GM18511 (cell line): Measurements from ENCODE around the gene CLMP.
"Not testable (repeated sequence)": the region's sequence is repeated elsewhere in the genome, so short reads cannot be mapped to it uniquely, and the experiment has no call there.

Source experiments
- ATAC-seq: cut with Tn5 transposase; IDR thresholded peaks from one replicate; pipeline ENCODE4 v1.9.1; 2021; ENCODE audit warnings: mild to moderate bottlenecking, moderate library complexity; ENCODE audit not compliant: unreplicated experiment

Gene CLMP

GRCh38 chr11:123170929-123171328, 24.1 kb downstream of the CLMP start:
- no peak for ATAC-seq

GRCh38 chr11:123169821-123170220, 25.2 kb downstream of the CLMP start:
- ATAC-seq = no peak

DNA sequence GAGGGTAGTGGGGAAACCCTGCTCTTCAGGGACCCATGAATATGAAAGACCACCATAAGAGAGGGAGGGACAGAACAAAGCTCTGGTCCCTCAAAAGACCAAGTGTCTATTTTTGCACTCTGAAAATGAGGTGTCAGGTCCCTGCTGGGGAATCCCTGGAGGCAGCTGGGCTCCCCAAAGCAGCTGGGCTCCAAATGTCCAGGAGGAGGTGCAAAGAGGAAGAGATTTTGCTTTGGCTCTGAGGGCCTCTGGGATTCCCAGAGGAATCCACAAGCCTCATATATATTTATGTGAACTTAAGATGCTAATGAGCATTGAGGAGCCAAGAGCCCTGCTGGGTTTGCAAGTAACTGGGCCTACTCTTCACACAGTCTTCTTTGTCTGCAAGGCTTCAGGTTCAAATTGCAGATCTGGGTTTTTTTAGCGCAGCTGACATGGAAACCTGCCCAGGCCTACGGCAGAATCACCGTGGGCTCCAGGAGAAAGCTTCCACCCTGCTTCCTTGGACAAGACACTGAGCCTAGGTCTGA, 26.0 kb downstream of the CLMP start:
- no peak for ATAC-seq

GRCh38 chr11:123168241-123168640, 26.8 kb downstream of the CLMP start:
- no peak for ATAC-seq

DNA sequence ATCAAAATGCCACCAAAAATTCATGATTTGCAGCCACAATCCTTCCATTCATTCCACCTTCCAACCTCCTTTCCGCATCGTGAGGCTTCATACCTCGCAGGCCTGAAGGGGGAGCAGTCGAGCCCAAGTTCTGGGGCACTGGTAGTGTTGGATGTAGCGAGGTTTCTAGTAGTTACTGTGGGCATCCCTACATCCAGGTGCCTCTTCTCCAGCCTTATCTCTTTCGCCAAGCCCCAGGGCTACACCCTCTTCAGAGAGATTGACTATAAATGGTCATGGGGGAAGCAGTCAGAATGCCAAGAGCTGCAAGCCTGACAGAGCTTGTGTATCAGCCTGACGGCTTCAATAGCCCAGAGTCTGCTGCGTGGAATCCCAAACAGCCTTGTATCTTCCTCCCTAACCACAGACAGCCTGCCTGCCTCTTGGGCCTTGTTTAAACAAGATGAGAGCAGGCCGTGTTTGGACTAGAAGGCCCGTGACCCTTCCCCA, 28.9 kb downstream of the CLMP start:
- no peak for ATAC-seq

GRCh38 chr11:123164732-123165450, 30.2 kb downstream of the CLMP start:
- no peak for ATAC-seq

- no peak for ATAC-seq
These were observed 31.4 kb downstream of the CLMP start for GRCh38 chr11:123163621-123164020.

DNA sequence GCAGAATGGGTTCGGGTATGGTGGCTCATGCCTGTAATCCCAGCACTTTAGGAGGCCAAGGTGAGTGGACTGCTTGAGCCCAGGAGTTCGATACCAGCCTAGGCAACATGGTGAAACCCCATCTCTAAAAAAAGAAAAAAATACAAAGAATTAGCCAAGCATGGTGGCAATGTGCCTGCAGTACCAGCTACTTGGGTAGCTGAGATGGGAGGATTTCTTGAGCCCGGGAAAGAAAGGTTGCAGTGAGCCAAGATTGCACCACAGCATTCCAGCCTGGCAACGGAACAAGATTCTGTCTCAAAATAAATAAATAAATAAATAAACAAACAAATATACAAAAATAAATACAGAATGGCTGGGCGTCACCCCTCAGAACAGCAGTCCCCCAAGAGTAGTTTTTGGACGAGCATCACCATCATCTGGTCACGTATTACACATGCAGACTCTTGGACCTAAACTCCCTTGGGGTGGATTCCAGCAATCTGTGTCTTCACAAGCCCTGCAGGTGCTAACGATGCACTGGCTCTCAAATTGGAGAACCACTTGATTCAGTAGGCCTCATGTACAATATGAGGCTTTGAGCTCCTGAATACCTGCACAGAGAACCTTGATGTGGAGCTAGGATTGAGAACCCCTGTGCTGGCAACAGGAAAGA, 33.5 kb downstream of the CLMP start:
- no peak for ATAC-seq

DNA sequence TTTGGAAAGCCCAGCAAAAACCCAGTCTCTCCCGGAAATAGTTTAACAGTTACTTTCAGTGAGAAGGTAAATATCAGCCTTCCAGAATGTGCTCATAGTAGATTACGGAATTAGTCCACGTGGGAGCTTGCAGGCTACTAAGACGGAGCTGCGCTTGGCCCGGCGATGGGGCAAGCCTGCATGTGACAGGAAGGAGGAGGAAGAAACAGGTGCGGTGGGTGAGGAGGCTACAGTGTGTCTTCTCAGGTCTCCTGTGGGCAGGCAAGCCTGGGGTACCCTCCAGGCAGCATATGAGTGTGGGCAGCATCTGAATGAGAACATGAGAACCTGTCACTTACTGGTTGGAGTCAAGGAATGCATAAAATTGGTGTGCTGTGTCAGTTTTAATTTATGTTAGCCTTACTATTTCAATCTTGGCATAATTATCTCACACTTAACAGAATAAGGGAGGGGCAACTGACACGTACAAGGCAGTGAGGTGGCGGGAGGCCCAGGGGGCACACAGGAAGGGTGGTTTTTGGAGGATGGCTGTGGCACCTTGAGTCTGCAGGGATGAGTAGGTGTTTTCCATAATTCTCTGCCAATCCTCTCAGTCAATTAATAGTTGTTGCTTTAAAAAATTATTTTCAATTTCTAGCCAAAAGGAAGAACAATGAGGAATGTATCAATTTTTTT, 35.7 kb downstream of the CLMP start:
- ATAC-seq = no peak

- no peak for ATAC-seq
These were observed 36.7 kb downstream of the CLMP start for GRCh38 chr11:123158033-123159003.

GRCh38 chr11:123152951-123153350, 42.1 kb downstream of the CLMP start:
- ATAC-seq = no peak

DNA sequence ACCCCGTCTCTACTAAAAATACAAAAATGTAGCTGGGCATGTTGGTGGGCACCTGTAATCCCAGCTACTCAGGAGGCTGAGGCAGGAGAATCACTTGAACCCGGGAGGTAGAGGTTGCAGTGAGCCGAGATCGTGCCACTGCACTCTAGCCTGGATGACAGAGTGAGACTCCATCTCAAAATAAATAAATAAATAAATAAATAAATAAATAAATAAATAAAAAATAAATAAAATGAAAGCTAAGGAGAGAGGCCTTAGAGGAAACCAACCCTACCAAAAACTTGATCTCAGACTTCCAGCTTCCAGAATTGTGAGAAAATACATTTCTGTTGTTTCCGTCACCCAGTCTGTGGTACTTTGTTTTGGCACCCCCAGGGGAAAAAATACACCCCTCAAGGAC, 42.7 kb downstream of the CLMP start:
- not testable (repeated sequence) for ATAC-seq

DNA sequence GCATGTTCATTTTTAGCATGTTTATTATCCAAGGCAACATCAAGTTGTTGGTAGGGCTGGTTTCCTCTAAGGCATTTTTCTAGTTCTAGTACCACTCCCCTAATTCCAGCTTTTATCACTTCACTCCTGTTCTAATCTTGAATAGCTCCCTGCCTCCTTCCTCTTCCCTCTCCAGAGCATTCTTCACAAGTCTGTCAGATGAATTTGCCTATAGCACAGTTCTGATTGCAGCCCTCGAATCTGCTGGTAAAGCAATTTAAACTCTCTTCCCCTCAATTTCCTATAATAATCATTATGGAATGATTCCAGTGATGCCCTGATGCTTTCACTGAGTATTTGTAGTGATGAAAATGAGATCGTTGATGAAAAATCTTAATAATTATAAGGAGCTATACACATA, 43.3 kb downstream of the CLMP start:
- ATAC-seq = no peak

- ATAC-seq = no peak
These were observed 43.7 kb downstream of the CLMP start for GRCh38 chr11:123151366-123151765.

DNA sequence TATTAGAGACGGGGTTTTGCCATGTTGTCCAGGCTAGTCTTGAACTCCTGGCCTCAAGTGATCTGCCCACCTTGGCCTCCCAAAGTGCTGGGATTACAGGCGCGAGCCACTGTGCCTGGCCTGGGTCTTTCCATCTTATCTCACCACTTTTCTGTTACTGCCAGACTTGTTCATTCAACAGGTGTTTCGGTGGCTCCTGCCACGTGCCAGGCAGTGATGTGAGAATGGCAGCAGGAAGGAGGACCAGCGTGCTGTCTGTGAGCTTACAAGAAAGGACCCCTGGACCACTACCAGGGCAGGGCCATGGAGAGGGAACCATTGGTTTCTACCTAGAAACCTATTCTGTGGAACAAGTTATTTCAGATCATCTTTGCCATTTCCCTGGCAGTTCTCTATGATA, 44.2 kb downstream of the CLMP start:
- no peak for ATAC-seq

DNA sequence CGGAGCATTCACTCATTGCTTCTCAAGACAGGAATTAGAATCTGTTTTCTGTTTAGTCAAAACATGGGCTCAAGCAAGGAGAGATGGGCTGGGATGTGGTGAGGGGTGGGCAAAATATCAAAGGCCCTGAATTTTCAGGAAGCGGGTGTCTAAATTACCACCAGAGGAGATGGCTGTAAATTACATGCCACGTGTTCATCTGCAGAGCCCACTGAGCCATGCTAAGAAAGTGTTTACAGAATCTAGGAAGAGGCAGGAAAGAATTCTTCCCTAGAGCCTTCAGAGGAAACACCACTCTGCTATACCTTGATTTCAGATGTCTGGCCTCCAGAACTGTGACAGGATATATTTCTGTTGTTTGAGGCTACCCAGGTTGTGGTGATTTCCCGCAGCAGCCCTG, 46.1 kb downstream of the CLMP start:
- ATAC-seq = no peak

DNA sequence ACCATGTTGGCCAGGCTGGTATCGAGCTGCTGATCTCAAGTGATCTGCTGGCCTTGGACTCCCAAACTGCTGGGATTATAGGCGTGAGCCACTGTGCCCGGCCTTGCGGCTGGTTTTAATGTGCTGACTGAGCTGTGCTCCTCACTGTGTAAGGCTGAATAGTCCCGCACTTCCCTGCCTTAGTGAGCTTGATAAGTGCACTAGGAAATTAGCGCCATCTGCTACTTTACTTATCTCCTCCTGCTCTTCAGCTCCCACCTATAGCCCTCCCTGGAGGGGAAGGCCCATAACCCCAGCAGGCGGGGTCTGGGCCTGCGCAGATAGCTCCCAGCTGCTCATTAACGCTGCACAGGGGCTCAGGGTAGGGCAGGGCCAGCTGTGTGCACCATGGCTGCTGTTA, 49.4 kb downstream of the CLMP start:
- no peak for ATAC-seq

- no peak for ATAC-seq
These were observed 49.8 kb downstream of the CLMP start for GRCh38 chr11:123145220-123145619.

- no peak for ATAC-seq
These were observed 50.3 kb downstream of the CLMP start for GRCh38 chr11:123144707-123145106.

GRCh38 chr11:123143921-123144320, 51.1 kb downstream of the CLMP start:
- no peak for ATAC-seq

GRCh38 chr11:123143476-123143875, 51.6 kb downstream of the CLMP start:
- ATAC-seq = no peak
